MM.1S (cell line): Measurements from ENCODE around the gene ALS2.
A peak's percentile ranks its signal among the peaks of the same experiment; 100 is the strongest.

ENCODE experiments used
- DNase-seq: peaks from one replicate; pipeline ENCODE4 v3.0.0-alpha.2; 2015
- H2AFZ ChIP-seq: fragments of 300-600 bp; sonication (generic); 2 replicates; pipeline ENCODE4 v1.6.0; 2016; ENCODE audit warnings: antibody characterized with exemption, low read length
- H3F3A ChIP-seq: fragments of 300-600 bp; sonication (generic); 2 replicates; pipeline ENCODE4 v1.6.1; 2016; ENCODE audit warnings: mild to moderate bottlenecking, antibody characterized with exemption, low read length, moderate library complexity, mixed read lengths; ENCODE audit not compliant: insufficient read depth
- H3K27ac ChIP-seq: fragments of 300-600 bp; sonication (generic); 2 replicates; pipeline ENCODE4 v1.5.1; 2016; ENCODE audit warnings: mild to moderate bottlenecking, low read length
- H3K27me3 ChIP-seq: fragments of 300-600 bp; sonication (generic); replicated peaks from 2 replicates; pipeline ENCODE4 v1.6.0; 2016; ENCODE audit warnings: low read length; ENCODE audit not compliant: insufficient read depth
- H3K36me3 ChIP-seq: fragments of 300-600 bp; sonication (generic); replicated peaks from 2 replicates; pipeline ENCODE4 v1.6.1; 2016; ENCODE audit warnings: mild to moderate bottlenecking, low read length, mixed read lengths; ENCODE audit not compliant: insufficient read depth
- H3K4me1 ChIP-seq: fragments of 300-600 bp; sonication (generic); 2 replicates; pipeline ENCODE4 v1.6.1; 2016; ENCODE audit warnings: low read length, mixed read lengths
- H3K4me2 ChIP-seq: fragments of 300-600 bp; sonication (generic); 2 replicates; pipeline ENCODE4 v1.6.0; 2016; ENCODE audit warnings: low read depth, low read length
- H3K4me3 ChIP-seq: fragments of 300-600 bp; sonication (generic); 2 replicates; pipeline ENCODE4 v1.5.1; 2016; ENCODE audit warnings: low read length, mixed read lengths
- H3K79me2 ChIP-seq: fragments of 300-600 bp; sonication (generic); 2 replicates; pipeline ENCODE4 v1.6.1; 2016; ENCODE audit warnings: mixed run types, low read length, mixed read lengths
- H3K9ac ChIP-seq: fragments of 300-600 bp; sonication (generic); 2 replicates; pipeline ENCODE4 v1.6.1; 2016; ENCODE audit warnings: low read length, mixed read lengths
- H3K9me2 ChIP-seq: fragments of 300-600 bp; sonication (generic); replicated peaks from 2 replicates; pipeline ENCODE4 v1.6.1; 2016; ENCODE audit warnings: mild to moderate bottlenecking, low read length, mixed read lengths; ENCODE audit not compliant: insufficient read depth
- H3K9me3 ChIP-seq: fragments of 300-600 bp; sonication (generic); replicated peaks from 2 replicates; pipeline ENCODE4 v1.6.1; 2016; ENCODE audit warnings: mild to moderate bottlenecking, low read length, mixed read lengths; ENCODE audit not compliant: insufficient read depth
- H4K20me1 ChIP-seq: fragments of 300-600 bp; sonication (generic); 2 replicates; pipeline ENCODE4 v1.6.1; 2016; ENCODE audit warnings: mild to moderate bottlenecking, low read length, moderate library complexity, mixed read lengths; ENCODE audit not compliant: insufficient read depth
- EZH2 ChIP-seq: fragments of 300-600 bp; sonication (generic); optimal IDR thresholded peaks from 2 replicates; pipeline ENCODE3; 2017; ENCODE audit warnings: low read depth, mild to moderate bottlenecking, antibody characterized with exemption, low read length, mixed read lengths
- EZH2phosphoT487 ChIP-seq: fragments of 300-600 bp; sonication (generic); IDR thresholded peaks from 2 replicates; pipeline ENCODE4 v1.6.1; 2018; ENCODE audit warnings: antibody characterized with exemption, low read length
- TF ChIP-seq, protein P1 (sequence below): fragments of 300-600 bp; sonication (generic); IDR thresholded peaks from 2 replicates; pipeline ENCODE4 v1.5.1; 2016; ENCODE audit warnings: antibody characterized with exemption, low read length, mixed read lengths

Gene ALS2

DNA sequence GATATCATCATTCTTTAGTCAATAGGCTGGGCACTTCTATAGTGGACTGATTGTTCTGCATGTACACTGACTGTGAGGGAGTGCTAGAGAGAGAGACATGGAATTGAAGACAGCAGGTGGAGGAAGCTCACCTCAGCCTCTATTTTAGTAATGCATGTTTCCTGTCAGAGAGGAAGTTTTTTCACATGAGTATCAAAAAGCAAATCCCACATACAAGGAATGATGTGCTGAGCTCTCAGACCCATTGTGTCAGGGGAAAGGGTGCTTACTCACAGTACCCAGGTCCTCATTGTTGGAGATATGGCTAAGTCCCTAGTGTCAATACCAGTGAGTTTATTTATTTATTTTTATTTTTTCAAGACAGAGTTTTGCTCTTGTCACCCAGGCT, 15.7 kb upstream of the ALS2 start:
- Histone ChIP-seq H3K9ac (no peak overlapping the region), H3K9me2 (no peaks in the 10 kb centered on the region), H3K27me3 (no peaks in the 10 kb centered on the region), H3K36me3 (no peaks in the 10 kb centered on the region), H3K4me1 (peaks cover 12% of the 10 kb centered on the region), H4K20me1 (no peaks in the 10 kb centered on the region), H3K9me3 (no peaks in the 10 kb centered on the region), H2AFZ (no peak overlapping the region), H3F3A (peaks cover 6% of the 10 kb centered on the region; the same call in 1 of the 2 replicates), H3K79me2 (no peaks in the 10 kb centered on the region), H3K27ac (no peak overlapping the region), H3K4me3 (no peak overlapping the region), H3K4me2 (peak overlapping the region; percentile 31; the same call in 1 of the 2 replicates)
- TF ChIP-seq, protein P1, sequence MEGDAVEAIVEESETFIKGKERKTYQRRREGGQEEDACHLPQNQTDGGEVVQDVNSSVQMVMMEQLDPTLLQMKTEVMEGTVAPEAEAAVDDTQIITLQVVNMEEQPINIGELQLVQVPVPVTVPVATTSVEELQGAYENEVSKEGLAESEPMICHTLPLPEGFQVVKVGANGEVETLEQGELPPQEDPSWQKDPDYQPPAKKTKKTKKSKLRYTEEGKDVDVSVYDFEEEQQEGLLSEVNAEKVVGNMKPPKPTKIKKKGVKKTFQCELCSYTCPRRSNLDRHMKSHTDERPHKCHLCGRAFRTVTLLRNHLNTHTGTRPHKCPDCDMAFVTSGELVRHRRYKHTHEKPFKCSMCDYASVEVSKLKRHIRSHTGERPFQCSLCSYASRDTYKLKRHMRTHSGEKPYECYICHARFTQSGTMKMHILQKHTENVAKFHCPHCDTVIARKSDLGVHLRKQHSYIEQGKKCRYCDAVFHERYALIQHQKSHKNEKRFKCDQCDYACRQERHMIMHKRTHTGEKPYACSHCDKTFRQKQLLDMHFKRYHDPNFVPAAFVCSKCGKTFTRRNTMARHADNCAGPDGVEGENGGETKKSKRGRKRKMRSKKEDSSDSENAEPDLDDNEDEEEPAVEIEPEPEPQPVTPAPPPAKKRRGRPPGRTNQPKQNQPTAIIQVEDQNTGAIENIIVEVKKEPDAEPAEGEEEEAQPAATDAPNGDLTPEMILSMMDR, result no peak
- TF ChIP-seq EZH2, result no peak
- no peak for TF ChIP-seq EZH2phosphoT487
- peak; percentile 8 for DNase-seq

DNA sequence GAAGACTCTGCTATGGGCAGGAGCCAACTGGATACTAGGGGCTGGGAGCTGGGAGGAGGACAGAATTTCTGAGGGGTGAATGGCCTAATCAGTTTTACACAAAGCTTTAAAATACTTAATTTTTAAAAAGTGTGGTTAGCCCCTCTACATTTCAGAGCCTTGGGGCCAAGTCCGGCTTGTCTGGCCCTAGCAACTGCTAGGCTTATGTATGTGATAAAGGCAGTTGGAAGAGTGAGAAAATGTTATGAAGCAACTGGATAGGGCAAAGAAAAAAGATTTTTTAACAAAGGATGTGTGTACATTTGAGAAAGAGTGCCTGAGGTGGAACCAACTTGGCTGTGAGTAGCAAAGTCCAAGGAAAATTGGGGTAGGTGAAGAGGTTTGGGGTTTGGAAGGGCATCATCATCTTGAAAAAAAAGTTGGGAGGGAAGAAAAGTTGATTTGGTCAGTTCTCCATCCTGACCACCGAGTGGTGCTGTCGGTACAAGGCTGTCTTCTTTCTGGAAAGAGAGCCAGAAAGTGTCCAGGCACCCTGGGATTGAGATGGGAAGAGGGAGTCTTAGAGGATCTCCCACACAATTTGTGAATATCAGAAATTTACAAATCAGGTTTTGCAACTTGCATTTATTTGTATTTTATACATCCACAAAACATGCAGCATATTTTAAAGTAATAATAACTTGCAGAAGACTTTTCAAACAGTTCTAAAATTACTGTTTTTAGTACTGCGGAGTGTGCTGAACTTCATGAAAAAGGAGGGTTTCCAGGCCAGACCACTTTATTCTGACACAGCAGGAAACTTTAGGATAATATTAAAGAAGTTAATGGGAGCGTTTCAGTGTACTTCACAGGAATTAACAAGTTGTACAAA, 15.1 kb upstream of the ALS2 start:
- no peaks in the 10 kb centered on the region for H3K9me2 ChIP-seq
- no peak overlapping the region for H3K4me3 ChIP-seq
- peaks cover 6% of the 10 kb centered on the region; the same call in 1 of the 2 replicates for H3F3A ChIP-seq
- H3K9ac ChIP-seq, result no peak overlapping the region
- no peak overlapping the region for H2AFZ ChIP-seq
- no peaks in the 10 kb centered on the region for H4K20me1 ChIP-seq
- DNase-seq, result peak; percentile 33
- peak overlapping the region; percentile 31; the same call in 1 of the 2 replicates for H3K4me2 ChIP-seq
- no peaks in the 10 kb centered on the region for H3K27me3 ChIP-seq
- no peak overlapping the region for H3K27ac ChIP-seq
- H3K9me3 ChIP-seq, result no peaks in the 10 kb centered on the region
- peaks cover 12% of the 10 kb centered on the region for H3K4me1 ChIP-seq
- TF ChIP-seq, protein P1, result peak; percentile 71
- no peak for TF ChIP-seq EZH2phosphoT487
- TF ChIP-seq EZH2, result no peak
- H3K36me3 ChIP-seq, result no peaks in the 10 kb centered on the region
- no peaks in the 10 kb centered on the region for H3K79me2 ChIP-seq

DNA sequence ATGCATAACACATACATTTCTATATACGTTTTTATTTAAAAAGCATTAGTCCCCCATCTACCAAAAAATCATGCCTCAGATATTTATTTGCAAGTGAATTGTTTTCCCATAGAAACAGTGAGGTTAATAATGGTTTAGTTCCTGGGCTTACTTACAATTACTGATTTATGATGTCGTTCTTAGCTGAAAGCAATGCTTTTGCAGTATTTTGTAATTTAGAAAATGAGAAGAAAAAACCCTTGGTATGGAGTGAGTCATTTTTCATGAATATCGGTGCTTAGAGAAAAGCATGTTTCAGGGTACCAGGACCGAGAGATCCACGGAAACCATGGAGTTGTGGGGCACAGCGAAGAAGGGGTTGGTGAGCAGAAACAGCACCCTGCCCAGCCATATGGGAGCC, 13.6 kb upstream of the ALS2 start:
- Histone ChIP-seq H3K4me2 (no peak overlapping the region), H3K9me2 (no peaks in the 10 kb centered on the region), H3K9me3 (no peaks in the 10 kb centered on the region), H3K9ac (no peak overlapping the region), H3K27ac (no peak overlapping the region), H3K79me2 (no peaks in the 10 kb centered on the region), H3K36me3 (no peaks in the 10 kb centered on the region), H3K27me3 (no peaks in the 10 kb centered on the region), H2AFZ (no peak overlapping the region), H3F3A (peaks cover 6% of the 10 kb centered on the region; the same call in 1 of the 2 replicates), H3K4me3 (no peak overlapping the region), H3K4me1 (peaks cover 12% of the 10 kb centered on the region), H4K20me1 (no peaks in the 10 kb centered on the region)
- TF ChIP-seq, protein P1, result no peak
- TF ChIP-seq EZH2 (no peak), EZH2phosphoT487 (no peak)
- no peak for DNase-seq
